GM18502 (cell line): ENCODE measurements around the gene FBL.
"Not testable (repeated sequence)": the region's sequence is repeated elsewhere in the genome, so short reads cannot be mapped to it uniquely, and the experiment has no call there.

Experiments
- ATAC-seq: cut with Tn5 transposase; IDR thresholded peaks from one replicate; pipeline ENCODE4 v1.9.1; 2021; ENCODE audit warnings: mild to moderate bottlenecking; ENCODE audit not compliant: unreplicated experiment, poor library complexity

FBL gene

DNA sequence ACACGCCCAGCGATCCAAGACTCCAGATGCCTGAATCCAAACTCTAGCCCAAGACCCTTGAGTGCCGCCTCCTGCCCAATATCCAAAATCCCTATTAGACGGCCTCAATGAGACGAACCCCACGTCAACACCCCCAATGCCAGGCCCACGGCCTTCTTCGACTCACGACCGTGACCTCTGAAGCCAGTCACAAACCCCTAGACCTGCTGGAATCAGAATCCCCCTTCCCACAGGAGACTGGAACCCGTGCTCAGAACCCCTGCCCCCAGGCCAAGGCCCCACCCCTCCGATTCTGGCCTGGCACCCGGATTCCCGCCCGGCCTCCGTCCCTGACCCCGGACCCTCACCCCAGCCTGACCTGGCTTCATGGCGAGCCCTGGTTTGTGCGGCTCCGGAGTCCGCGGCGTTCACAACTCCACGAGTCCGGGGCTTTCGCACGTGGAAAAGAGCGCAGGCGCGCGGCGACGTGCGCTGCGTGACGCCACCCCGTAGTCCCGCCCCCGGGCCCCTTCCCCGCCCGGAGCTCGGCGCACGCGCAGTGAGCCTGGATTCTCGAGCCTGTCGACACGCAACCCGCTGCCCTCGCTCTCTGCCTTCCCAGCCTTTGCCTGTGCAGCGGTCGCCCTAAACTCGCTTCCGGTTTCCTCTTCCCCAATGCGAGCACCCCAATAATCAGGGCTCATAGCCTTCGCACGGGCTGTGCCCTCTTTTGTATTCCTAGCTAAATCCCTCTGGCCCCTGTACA, at the start of gene FBL:
Gene FBL, minus strand, starts transcription at position 447 of the 745 bp plus-strand sequence. Its CDS starts 79 bp downstream, at position 368.
- ATAC-seq = peak; percentile 76

DNA sequence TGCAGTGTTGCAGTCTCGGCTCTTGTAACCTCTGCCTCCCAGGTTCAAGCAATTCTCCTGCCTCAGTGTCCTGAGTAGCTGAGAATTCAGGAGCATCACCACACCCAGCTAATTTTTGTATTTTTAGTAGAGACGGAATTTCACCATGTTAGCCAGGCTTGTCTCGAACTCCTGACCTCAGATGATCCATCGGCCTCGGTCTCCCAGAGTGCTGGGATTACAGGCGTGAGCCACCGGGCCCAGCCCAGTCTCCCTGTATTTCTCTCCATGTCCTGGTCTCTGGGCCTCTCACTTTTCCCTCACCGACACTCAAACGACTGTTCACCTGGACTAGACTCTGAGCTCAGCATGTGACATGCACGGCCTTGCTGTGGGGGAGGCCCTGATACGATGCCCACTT, 48.9 kb upstream of the FBL start:
- not testable (repeated sequence) for ATAC-seq

DNA sequence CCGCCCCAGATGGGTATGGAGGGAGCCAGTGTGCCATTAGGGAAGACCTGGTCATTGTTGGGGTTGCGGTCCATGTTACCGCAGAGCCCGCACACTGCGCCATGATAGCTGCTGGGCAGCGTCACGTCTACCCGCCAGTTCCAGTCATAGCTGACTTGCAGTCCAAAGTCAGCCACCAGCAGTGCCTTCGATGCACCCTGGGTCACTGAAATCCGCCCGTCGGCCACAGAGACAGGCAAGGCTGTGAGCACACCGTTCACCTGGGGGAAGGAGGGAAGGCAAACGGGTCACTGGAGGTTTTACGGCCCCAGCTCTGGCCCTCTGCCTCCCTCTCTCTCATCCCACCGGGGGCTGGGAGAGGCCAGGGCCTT, 48.0 kb upstream of the FBL start:
- not testable (repeated sequence) for ATAC-seq

DNA sequence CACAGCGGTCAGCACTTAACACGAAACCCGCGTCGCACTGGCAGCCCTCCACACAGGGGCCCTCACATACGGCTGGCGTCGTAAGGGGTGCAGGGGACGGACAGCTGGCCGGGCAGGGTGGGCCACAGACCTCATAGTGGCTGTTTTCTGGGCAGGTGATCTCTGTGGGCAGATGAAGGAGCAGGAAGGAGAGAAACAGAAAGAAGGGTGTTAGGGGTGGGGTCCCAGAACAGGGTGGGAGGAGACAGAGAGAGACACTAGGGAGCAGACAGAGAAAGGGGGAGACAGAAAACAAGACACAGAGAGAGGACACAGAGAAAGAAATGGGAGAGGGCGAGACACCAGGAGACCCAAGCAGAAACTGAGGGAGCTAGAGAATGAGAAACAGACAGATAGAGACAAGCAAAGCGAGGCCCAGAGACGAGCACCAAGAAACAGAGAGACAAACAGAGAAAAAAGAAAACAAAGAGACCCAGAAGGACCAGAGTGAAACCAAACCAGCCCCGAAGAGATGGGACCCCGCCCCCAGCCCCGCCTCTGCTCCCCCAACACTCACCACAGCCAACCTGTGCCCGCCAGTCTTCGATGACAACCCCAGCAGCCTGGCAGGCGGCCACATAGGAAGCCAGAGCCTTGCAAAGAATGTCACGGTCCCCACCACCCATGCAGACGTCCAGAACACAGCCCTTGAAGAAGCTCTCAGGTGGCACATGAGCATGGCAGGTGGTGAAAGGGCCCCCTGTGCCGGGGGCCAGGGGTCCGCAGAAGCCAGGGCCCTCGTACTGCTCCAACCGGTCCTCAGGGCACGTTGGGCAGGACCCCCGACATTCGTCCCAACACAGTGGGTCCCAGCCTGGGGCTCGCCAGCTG, 47.4 kb upstream of the FBL start:
- ATAC-seq = not testable (repeated sequence)

DNA sequence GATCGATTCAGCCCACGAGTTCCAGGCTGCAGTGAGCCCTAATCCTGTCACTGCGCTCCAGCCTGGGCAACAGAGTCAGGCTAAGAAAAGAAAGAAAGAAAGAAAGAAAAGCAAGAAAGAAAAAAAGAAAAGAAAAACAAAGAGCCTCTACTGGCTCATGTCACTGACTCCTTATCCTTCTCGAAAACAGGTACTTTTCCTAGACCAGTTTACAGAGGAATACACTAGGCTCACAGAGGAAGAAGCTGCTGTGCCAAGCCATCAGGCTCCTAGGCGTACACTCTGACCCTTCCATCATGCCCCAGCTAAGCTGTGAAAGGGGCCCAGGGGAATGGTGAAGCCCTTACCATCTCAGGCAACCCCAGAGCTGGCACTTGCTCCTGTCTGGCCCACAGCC, 46.3 kb upstream of the FBL start:
- ATAC-seq = not testable (repeated sequence)

DNA sequence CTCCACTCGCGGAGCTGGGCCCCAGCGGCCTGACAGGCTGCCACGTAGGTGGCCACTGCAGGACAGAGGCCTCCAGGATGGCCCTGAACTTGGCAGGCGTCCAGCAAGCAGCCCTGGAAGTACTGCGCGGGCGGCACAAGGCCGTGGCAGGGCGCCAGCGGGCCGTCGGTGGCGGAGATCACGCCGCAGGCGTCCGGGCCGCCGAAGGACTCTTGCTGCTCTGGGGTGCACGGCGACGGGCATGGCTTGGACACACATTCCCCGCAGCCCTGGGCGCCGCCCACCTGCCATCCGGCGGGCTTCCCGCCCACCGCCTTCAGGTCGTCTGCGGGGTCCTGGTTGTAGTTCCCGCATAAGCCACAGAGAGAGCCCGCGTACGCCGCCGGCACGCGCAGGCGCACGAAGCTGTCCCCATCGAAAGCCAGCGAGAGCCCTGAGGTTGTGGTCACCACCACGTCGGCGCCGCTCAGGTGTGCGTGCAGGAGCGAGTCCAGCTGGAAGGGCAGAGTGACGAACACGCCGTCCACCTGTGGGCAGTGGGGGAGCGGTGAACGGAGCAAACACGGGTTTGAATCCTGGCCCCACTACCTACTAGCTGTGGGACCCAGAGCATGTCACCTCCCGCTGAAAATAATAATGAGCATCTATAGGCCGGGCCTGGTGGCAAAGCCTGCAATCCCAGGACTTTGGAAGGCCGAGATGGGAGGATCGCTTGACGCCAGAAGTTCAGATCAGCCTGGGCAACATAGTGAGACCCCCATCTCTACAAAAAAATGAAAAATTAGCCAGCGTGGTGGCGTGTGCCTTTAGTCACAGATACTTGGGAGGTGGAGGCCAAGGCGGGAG, 45.7 kb upstream of the FBL start:
- not testable (repeated sequence) for ATAC-seq

DNA sequence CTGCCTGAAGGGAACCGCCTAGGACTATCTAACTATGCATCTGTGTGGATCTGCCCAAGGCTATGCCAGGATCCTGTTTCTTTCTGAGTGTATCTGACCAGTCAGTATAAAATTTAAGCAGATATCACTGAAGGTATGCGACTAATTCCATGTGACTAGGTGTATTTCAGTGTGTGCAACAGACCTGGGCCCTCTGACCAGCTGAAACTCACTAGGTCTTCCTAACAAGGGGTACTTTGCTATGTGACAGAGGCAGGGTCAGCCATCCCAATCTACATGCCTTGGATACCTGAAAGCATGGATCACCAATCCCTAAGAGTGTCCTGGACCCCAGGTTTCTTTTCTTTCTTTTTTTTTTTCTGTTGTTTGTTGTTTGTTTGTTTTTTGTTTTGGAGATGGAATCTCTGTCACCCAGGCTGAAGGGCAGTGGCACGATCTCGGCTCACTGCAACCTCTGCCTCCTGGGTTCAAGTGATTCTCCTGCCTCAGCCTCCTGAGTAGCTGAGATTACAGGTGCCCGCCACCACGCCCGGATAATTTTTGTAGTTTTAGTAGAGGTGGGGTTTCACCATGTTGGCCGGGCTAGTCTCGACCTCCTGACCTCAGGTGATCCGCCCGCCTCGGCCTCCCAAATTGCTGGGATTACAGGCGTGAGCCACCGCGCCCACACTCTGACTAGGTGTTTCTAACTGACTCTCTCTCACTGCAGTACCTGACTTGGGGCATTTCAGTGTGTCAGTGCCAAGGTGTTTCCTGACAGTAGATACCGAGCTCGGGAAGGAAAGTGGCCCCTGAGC, 44.8 kb upstream of the FBL start:
- no peak for ATAC-seq

DNA sequence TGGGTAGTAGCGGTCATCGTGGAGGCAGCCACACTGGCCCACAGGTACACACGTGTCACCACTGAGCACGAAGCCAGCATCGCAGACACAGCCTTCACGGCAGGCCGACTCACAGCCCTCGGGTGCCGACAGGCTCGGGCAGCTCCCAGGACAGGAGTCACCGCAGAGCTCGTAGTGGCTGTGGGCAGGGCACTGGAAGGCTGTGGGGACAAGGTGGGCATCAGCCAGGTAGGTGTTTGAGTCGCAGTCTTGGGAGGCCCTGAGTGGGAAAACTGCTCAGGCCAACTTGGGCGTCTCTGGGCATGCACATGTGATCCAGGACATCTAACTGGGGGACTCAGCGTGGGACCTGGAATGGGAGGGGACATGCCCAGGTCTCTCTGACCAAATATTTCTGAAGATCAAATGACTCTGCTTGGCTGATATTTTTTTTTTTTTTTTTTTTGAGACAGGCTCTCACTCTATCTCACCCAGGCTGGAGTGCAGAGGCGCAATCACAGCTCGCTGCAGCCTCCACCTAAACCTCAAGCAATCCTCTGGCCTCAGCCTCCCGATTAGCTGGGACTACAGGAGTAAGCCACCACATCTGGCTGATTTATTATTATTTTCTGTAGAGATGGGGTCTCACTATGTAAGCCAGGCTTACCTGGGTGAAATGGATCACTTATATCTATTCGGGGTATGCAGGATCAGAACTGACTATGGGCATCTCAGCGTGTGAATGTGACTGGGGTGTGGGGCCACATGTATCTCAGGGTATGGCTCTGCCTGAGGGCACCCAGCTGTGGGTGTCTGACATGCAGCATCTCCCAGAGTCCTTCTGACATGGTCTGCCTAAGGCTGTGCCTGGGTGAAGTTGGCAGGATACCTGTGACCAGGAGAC, 43.9 kb upstream of the FBL start:
- not testable (repeated sequence) for ATAC-seq

DNA sequence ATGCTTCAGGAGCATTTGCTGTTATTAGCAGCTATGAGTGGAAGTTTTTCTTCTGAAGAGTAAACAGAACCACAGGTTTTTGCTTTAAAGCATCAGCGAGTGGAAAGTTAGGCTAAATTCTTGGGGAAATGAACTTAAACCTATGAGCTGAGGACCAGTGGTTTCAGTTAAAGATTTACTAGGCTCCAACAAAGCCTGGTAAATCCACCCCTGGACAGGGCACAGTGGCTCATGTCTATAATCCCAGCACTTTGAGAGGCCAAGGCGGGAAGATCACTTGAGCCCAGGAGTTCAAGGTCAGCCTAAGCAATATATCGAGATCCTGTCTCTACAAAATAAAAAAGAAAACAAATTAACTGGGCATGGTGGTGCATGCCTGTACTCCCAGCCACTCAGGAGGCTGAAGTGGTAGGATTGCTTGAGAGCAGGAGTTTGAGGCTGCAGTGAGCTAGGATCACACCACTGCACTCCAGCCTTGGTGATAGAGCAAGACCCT, 41.3 kb upstream of the FBL start:
- not testable (repeated sequence) for ATAC-seq

DNA sequence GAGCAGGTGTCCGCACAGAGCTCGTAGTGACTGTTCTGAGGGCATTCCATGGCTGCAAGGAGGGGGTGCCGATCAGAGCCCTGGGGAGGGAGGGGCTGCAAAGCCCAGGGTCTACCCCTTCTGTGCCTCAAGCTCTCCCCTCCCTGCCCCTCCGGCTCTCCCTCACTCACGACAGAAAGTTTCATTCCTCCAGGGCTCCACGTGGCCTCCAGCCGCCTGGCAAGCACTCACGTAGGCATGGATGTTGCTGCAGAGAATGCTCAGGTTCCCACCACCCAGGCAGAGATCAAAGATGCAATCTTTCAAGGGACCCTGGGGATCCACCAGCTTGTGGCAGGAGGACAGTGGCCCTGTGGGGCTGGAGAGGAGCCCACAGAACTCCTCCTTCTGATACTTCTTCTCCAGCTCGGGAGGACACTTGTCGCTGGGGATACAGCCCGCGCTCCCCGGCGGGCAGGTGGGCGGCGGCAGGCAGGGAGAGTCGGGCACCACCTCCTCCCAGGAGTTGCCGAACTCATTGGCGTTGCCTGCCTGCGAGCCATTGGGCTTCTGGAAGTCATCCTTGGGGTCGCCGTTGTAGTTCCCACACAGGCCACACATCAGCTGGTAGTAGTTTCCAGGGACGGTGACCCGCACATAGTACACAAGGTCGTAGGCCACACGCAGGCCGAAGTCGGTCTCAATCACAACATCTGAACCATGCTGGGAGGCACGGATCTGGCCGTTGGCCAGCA, 39.8 kb upstream of the FBL start:
- not testable (repeated sequence) for ATAC-seq

DNA sequence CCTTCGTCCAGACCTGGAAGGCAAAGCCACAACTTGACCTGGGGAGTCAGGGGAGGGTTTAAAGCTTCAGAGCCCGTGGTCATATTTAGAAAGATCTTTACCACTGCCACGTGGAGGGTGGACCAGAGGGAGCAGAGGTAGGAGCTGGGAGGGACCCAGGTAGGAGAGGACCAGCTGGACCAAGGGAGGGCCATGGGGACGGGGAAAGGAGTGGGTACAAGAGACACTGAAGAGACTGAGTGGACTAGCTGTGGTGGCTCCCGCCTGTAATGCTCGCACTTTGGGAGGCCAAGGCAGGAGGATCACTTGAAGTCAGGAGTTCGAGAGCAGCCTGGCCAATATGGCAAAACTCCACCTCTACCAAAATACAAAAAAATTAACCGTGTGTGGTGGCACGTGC, 38.5 kb upstream of the FBL start:
- ATAC-seq = not testable (repeated sequence)

DNA sequence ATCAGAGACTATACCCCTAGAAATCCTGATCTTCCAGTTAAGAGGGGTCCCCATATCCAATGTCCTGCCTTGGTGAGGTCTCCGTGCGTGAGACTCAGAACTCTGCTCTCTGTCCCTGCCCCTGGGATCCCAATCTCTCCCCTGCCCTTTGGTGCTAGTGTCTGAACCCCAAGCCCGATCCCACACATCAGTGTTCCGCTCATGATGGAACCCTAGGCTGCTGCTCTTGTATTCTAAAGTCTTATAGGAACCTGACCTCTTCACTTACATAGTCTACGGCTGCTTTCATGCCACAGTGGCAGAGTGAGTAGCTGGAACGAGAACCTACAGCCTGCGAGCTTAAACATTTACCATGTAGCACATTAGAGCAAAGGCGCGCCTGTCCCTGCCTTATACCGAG, 36.5 kb upstream of the FBL start:
- ATAC-seq = not testable (repeated sequence)

DNA sequence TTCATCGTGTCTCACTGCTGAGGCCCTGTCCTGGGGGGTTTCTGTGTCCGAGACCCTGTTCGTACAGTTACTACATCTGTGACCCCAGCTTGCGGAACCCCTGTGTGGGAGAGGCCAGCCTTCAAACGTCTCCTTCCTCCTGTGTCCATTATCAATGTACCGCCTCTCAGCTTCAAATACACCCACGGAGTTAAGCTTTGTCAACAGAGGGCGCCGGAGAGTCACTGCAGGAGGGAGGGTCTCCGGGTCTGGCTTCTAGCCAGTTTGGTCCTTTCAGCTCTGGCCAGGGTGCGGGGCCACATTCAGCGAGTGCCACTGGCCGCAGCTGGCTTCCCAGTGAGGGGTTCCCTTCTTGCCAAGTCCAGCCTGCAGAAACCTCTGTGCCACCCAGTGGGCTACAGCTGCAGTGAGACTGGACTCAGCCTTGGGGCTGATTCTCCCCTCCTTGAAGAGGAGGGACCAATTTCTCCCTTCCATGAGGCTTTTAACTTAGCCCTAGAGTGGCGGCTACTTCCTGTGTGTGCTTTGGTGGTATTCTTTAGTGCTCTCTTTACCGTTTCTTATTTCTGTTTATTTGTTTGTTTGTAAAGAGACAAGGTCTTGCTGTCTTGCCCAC, 35.4 kb upstream of the FBL start:
- ATAC-seq = not testable (repeated sequence)

DNA sequence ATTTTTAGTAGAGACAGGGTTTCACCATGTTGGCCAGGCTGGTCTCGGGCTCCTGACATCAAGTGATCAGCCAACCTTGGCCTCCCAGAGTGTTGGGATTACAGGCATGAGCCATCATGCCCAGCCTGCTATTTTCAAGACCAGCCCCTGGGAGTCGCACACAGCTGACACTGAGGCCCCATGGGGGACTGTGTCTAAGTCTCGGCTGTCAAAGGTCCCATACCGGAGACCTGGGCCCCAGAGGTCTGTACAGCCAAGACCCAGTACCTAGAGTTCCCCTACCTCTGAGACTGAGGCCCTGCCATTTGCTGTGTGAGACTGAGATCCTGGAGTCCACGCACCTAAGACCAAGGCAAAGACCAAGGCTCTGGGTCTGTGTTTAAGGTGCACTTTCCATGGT, 34.1 kb upstream of the FBL start:
- ATAC-seq = not testable (repeated sequence)

DNA sequence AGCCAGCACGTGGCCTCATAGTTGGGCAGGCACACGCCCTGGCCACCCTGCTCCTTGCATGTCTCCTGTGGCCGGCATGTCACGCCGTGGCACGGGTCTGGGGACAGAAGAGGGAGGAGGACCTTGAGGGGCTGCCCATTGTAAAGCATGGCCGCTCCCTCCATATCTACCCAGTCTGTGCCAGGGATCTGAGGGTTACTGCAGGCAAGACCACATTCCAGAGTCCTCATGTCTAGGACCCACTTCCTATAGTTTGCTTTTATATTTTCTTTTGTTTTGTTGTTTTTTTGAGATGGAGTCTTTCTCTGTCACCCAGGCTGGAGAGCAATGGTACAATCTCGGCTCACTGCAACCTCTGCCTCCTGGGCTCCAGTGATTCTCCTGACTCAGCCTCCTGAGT, 33.6 kb upstream of the FBL start:
- ATAC-seq = not testable (repeated sequence)

DNA sequence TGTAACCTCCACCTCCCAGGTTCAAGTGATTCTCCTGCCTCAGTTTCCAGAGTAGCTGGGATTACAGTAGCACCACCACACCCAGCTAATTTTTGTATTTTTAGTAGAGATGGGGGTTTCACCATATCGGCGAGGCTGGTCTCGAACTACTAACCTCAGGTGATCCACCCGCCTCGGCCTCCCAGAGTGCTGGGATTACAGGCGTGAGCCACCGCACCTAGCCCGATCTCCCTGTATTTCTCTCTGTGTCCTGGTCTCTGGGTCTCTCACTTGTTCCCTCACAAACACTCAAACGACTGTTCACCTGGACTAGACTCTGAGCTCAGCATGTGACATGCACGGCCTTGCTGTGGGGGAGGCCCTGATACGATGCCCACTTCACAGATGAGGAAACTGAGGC, 32.7 kb upstream of the FBL start:
- ATAC-seq = not testable (repeated sequence)

DNA sequence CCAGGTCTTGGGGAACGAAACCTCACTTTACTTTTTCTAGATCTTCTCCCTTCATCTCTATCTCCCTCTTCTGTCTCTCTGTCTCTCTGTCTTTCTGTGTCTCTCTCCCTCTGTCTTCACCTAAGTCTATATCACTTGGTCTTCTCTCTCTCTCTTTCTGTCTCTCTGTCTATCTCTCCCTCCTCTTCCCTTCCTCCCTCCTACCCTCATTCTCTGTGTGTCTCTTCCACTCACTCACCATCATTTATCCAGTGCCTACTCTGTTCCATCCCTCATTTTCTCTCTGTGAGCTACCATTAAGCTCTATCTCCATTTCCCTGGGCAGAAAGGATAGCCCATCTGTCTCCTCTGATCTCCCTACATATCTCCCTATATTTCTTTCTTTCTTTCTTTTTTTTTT, 32.2 kb upstream of the FBL start:
- ATAC-seq = no peak

DNA sequence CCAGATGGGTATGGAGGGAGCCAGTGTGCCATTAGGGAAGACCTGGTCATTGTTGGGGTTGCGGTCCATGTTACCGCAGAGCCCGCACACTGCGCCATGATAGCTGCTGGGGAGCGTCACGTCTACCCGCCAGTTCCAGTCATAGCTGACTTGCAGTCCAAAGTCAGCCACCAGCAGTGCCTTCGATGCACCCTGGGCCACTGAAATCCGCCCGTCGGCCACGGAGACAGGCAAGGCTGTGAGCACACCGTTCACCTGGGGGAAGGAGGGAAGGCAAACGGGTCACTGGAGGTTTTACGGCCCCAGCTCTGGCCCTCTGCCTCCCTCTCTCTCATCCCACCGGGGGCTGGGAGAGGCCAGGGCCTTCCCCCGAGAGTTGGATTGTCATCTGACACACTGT, 31.8 kb upstream of the FBL start:
- not testable (repeated sequence) for ATAC-seq
